GM18858 (cell line): ENCODE results near the gene CD36.

Experiments used
- ATAC-seq: cut with Tn5 transposase; IDR thresholded peaks from one replicate; pipeline ENCODE4 v1.9.1; 2021; ENCODE audit not compliant: unreplicated experiment

CD36 gene

DNA sequence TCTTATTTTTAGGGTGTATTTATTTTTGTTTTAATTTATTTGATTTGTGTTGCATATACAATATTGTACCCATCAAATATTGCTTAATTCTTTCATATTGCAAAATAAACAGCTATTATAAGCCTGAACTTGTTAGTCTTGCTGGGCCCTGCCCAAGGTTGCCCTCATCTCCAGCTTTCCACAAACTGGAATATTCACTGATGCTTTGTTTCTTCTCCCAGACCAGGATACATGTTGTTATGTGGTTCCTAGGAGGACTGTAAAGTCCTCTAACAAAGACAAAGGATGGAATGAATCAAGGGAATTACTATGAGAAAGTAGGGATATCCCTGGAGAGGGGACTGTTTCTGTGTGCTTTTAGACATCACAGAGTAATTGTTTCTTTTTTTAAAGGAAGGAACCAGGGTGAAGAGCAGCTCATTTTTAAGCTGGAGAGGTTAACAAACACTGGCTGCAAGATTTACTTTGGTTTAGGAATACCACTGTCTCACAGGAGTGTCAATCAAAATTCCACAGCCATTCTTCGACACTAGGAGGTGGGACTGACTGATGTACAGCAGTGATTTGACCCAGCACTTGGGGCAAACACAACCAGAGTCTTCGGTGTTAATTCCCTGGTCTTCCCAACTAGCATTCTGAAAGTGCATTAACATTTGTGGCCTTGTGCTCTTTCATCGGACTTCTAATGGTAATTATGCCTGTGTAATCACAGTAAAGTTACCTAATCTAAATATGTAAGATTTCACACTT lies 14.8 kb upstream of the CD36 start:
- no peak for ATAC-seq

DNA sequence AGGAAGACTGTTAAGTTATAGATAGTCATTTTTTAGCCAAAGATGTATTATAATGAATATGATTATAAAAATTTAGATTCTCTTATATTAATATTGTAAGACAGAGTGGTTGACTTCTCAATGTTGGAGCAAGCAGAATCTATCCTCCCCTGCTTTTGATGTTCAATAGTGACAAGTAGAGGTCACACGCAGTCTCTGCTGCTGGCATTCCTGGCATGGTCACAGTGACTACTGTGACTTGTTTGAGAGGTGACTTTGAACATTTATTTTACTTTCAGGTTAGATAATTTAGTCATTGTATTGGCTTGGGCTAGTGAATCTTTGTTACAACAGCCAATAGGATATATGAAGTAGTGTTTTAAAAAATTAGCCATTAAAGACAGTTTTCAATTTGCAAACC lies 13.7 kb upstream of the CD36 start:
- no peak for ATAC-seq

DNA sequence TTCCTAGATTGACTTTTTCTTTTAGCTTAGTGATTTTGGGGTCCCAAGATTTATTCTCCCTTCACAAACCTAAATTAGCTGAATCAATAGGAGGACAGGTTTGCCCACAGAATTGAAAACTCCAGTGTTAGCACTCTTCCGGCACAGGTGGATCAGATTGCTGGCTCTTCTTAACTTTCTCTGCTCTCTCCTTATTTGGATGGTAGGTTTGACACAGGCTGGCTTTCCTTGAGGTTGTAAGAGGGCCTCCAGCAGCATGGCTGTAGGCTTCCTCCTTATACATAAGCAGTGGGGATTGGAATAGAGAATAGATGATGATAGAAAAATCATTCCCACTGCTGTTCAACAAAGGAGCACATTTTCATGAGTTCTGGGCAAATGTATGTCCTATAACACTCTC lies 9.4 kb upstream of the CD36 start:
- ATAC-seq, result no peak

DNA sequence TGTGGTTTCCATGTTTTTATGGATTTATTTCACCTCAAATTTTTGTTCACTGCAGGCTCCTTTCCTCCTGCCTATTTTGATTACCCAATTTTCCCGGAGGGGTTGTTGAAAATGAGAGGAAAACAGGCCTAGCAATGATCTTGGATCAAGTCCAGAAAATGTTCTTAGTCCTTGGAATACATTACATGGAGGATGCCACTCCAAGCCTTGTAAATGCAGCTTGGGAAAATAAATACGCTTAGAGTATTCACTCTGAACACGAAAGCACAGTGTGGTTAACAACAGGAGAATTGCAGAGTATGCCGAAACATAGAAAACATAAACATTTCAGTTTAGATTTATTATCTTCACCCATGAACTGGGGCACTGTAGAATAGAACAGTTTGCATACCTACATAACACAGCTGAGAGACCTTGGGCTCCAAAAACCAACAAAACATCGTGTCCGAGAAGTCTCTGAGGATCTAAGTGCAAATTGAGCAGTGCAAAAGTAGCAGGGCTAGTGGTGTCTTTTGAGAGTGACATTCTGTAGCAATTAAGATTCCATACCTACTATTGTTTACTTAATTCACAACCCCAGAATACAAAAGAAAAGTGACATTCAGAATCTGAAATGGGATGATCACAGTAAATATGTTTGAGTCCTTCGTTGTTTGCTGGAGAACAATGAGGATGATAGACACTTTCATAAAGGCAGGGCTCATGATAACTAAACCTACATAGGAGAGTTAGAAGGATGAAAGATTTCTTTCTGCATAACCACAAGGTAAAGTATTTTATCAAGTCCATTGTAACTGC lies 7.6 kb upstream of the CD36 start:
- no peak for ATAC-seq

DNA sequence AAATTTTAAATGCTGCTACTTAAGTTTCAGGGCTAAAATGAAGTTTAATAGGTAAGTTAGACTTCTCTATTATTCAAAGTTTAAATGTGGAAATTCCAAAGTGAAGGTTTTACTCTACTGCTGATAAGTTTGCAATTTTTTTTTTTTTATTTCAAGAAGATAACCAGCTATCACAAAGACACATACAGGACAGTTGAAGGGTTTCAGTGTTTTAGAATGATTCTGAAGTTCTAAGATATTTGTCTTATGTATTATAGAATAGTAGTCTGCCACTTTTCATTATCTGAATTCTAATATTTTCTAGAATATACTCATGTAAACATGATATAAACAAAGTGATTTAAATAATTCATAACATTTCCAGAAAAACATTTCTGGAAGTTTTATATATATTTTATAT lies 7.0 kb upstream of the CD36 start:
- ATAC-seq, result no peak

DNA sequence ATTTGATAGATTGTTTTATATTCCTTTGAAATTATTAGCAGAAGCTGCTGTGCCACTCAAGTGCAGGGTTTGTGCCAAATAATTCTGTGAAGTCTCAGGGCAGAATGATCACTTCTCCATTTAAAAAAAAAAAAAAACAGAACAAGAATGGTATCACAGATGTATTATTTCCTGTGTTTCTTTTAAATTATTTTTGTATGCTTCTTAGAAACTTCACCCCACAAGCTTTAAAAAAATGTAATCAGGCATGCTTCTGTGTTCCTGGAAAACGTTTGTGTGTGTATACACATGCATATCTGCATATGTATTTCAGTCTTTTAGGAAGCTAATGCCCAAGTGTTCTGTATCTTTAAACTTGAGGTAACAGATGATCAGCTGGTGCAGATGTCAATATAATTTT lies 6.3 kb upstream of the CD36 start:
- no peak for ATAC-seq

DNA sequence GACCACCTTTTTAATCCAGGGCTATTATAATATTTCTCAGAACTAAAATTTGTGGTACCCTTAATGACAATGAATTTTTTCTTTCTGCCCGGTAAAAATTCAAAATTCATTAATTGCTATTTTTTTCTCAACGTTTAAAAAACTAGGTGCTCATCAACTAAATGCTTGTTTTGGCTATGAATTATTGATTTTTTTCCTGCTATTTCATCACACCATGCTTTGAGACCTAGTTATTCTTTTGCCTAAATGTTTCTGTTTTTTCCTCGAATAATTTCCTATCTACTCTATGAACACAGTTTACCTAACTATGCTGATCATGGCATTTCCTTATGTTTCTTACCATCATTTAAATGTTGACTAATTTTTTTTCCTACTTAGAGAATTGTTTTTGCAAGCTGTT lies 5.6 kb upstream of the CD36 start:
- ATAC-seq, result no peak

DNA sequence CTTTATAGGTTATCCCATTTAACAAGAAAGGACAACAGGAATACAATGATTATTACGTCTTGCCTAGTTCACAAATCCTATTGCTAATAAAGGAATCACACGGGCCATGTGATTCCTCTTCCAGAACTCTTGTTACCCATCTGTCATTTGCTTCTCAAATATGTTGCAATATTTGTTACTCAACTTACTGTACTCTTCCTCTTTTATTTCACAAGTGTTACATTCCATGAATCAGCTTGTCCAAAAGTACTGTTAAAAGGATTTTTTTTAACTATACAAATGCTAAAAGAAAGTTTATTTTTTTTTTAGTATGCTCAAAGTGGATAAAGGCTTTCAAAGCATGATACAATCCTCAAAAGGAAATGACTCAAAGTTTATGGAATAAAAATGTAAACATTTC lies 3.9 kb upstream of the CD36 start:
- no peak for ATAC-seq

DNA sequence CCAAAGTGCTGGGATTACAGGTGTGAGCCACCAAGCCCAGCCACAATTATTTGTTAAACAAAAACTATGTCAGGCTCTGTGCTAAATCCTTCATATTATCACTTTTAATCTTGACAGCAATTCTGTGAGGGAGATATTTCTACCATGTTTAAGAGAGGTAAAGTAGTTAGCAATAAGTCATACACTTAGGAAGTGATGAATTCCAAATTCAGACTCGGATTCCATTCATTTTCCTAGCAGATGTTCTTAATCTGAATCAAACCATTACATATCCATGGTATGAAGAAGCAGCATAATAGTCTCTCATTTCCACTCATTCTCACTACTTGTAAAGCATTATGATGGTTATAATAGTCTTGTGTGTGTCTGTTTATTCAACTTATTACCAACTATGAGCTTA lies 2.9 kb upstream of the CD36 start:
- no peak for ATAC-seq

DNA sequence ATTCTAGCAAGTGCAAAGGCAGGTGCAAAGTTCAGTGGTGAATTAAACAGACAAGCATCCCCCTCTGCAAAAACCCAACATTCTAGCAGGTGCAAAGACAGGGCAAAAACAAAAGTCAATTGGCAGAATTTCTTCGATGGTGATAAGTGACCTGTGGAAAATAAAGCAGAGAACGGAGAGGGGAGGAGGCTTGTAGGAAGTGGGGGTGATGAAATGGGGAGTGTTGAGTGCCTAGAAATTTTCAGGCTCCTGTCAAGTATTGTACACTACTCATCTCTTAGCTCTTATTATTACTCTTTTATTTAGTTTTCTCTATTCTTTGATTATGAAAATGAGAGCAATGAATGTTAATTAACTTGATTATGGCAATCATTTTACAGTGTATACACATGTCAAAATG lies 2.4 kb upstream of the CD36 start:
- ATAC-seq, result no peak

DNA sequence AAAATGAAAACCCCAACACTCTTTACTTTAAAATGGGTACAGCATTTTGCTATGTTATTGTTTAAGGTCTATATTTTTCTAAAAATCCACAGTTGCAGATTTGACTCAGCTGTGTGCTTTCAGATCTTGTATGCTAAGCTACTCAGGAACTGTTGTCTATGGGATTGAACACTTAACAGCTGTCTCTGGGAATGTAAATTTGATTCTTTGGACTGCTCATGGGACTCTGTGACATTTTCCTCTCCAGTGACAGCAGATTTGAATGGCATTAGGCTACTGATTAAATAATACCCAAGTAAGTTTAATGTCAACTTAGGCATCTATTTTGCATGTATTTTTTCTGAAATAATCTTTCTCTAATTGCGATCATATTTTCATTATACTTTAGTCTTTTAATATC lies 1.7 kb upstream of the CD36 start:
- no peak for ATAC-seq

DNA sequence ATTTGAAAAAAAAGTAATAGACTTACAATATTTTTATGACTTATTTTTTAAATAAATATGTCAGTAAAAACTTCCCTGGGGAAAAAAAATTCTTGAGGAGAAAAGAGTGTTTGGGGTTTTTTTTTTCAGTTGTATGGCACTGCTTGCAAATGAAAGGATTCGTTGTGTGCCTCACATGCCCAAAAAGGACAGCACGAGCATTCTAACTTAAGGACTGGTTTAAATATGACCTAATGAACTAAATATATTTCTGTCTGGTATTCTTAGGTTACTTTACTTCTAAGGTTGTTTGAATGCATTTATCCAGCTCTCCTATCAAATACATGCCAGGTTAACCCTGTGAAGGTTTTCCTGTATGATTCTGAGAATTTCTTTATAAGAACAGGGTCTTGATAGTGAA lies 988 bp upstream of the CD36 start:
- no peak for ATAC-seq

DNA sequence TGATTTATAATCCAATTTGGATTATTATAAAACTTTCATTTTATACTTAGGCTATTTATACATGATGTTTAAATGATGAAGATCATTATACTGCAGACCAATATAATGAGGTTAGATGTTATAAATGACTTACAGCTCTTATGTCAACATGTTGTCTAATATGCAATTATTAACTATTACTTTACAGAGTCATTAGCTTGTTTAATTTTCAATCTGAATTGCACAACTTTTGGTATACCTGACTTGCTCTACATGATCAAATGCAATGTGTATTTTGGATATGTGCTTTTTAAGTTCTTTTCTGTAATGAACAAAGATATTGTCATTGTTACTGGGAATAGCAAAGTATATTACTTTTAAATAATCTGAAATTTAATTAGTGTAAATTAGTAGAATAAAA lies 569 bp downstream of the CD36 start:
- no peak for ATAC-seq

DNA sequence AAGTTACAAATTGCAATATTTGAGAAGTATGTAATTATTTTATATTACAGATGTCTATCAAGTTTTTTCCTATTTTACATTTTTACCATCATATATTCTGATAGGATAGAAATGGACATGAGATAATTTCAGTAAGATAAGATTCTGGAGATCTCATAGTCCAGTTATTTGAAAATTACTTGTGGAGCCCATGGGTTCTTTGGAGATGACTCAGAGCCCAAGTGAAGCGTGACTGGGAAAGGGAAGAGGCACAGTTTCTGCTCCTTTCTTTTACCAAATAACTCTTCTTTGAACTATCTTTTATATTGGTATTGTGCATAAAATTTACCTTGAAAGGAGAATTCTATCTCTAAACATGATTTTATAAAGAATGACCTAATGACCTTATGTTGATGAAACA lies 2.4 kb downstream of the CD36 start:
- ATAC-seq, result no peak

DNA sequence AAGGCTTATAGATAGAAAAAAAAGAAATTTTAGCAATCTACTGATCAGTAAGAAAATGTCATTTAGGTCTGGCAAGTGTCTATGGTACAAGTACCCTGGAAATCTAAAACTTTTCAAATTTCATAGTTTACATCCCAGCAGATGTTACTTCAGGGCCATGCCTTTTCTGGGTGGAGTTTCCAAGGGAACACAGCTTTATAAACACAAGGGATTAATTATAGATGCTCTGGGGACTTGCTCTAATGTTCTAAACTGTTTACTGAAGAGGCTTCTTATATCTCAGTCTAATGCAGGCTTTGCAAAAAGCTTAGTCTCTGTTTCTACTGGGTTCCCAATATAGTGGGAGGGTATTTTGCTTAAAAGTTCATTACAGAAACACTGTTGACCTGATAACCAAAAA lies 3.1 kb downstream of the CD36 start:
- ATAC-seq, result no peak

DNA sequence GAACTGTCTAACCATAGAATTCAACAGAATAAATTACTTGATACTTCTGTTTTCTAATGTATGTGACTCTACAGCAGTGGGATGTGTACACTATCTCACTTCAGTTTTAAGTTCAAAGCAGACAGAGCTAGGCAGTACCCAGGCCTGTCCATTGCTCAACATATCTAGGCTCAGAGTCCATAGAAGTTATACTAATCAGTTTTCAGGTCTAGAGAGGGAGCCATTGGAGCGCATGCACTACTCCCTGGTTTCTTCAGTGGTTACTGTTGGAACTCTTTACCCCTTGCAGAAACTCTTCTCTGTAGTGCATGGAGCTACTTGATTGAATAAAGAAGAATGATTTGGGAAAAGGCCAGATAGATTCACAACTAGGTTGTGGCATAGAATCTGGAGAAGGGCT lies 4.4 kb downstream of the CD36 start:
- no peak for ATAC-seq

DNA sequence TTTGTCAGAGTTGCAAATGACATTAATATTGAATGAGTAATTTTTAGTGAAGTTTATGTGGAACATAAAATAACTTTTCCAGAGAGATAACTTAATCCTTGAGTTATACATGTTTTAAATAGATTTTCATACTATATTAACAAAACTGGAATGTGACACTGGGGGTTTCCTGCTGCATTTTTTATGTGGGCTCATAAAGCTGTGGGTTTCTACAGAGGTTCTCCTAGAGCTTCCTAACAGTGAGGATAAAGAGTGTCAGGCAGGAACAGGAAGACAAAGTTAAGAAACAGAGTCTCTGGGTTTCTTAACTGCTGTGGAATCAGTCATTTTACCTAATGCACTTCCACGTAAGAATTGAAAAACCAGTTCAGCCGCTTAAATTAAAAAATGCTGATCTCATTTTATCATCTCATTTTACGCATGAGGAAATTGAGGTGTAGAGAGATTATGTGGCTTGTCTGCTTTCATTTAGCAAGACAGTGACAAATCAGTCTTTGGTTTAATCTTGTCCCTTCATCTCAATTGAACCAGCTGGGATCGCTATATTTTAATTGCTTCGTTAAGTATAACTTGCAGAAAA lies 5.0 kb downstream of the CD36 start:
- no peak for ATAC-seq

DNA sequence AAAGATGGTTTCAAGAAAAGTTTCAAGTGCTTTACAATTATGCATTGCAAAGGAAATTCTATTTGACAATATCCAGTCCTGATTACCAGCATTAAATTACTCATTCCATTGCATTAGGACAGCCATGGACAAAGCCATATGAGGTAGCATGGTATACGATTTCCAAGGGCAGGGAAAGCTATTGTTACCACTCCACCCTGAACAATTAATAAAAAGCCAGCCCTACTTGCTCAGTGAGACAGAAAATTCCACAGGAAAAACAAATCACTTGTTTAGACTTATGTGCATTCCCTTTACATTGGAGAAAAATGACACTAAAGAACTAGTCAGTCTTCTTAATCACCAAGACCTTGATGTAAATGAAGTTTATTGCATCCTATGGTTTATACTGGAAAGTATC lies 5.6 kb downstream of the CD36 start:
- no peak for ATAC-seq

DNA sequence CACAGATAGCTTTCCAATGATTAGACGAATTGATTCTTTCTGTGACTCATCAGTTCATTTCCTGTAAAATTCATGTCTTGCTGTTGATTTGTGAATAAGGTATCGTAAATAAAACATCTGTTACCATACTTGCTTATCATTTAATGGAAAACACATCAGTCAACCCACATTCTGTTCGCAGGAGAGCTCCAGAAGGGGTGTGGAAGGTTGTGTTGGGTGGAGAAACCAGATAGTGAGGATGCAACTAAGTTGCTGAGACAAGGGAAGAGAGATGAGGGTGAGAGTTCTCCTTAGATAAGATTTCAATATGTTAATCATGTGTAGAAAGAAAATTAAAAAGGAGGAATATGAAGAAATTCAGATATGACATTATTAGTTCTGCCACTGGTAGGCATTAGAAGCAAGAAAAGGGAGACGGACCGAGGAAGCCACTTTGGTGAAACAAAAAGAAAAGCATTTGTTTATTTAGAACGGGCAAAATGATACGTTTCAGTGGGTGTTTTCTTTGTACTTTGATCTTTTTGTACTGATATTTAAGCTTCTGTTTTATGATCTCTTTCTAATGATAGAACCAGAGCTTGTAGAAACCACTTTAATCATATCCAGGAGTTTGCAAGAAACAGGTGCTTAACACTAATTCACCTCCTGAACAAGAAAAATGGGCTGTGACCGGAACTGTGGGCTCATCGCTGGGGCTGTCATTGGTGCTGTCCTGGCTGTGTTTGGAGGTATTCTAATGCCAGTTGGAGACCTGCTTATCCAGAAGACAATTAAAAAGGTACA lies 7.8 kb downstream of the CD36 start:
- ATAC-seq, result no peak

DNA sequence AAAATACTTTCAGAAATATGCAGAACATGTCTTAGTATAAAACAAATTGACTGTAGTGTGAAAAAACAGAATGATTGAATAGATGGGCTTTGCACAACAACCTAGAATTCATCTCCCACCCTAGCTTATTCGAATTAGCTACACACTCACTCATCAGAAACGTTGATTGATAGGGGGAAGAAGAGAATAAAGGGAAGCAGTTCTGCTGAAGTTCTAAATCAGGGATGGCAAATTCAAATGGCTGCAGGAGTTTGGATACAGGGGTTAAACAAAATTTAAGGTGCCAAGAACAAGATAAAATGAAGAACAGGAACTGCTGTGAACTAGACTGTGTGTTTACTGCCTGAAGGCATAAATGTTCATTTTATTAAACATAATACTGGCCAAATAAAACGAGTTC lies 9.0 kb downstream of the CD36 start:
- no peak for ATAC-seq

DNA sequence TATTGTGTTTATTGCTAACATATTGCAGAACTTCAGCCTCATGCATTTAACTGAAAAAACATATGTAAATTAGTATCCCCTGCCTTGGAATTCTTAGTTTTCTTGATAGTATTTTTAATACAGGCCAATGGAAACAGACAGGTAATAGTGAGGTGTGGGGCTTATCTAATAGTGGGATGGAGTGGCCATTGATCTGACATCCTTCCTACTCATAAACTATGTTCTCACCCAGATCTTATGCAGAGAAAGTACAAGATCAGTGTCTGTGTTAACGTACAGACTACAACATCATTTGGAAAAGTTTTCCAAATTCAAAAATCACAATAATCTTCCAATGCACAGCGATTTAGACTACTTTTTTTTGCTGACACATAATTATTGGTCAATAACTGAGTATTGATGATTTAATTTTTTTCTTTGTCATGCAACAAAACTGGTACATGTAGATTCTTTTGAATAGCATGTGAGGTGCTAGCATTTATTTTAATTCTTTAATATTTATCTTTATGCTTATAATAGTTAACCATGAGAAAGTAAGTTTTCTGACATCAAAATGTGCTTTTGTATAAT lies 9.7 kb downstream of the CD36 start:
- no peak for ATAC-seq
